Measurements from ENCODE around the gene ZYG11A. TPM values are rescaled to one million over a fixed set of nuclear protein-coding genes. Genes with fewer than 3 reads are reported as not detected.
"Not testable (repeated sequence)": the region's sequence is repeated elsewhere in the genome, so short reads cannot be mapped to it uniquely, and the experiment has no call there.

Gene ZYG11A
- total and polyA plus RNA-seq, 2 donors (not counting 1 experiment from before 2014, with no cell fraction given), result 0.28 to 0.50 TPM

DNA sequence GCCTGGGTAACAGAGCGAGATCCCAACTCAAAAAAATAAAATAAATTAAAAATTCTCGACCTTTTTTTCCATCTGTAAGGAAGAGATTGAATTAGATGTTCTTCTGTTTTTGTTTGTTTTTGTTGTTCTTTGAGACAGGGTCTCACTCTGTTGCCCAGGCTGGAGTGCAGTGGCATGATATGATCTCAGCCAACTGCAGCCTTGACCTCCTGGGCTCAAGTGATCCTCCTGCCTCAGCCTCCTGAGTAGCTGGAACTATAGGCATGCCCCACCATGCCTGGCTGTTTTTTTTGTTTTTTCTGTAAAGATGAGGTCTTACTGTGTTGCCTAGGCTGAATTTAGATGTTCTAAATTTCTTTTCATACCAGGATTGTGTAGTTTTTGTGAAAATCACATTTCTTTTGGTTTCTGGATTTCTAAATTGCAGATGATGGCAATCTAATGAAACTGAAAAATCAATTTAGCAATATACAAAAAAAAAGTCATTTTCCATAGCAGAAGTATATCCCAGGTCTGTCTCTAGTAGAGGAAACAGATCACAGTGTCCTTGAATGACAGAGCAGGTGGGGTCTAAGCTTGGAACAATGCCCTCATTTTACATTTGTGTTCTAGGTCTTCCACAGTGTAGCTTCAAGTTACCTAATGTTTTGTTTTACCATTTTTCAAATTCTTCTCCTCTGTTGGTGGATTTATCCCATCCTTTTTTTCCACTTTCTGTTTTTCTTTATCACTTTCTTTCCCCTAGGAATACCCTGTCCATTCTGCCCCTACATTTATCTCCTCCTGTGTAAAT, 20.3 kb downstream of the ZYG11A start:
- no peak overlapping the region for H3K4me3 ChIP-seq (replicated peaks in 1 of 4; ENCODE audit: control extremely low read depth in 1 of 4, insufficient read depth in 1 of 4, low read depth in 3 of 4, low read length in 4 of 4)
- H3K36me3 ChIP-seq (ENCODE audit: control insufficient read depth, insufficient read depth, low read length), result no peaks in the 10 kb centered on the region
- H3K4me1 ChIP-seq (ENCODE audit: control insufficient read depth, extremely low read depth, insufficient read depth, low read length), result no peaks in the 10 kb centered on the region
- H3K79me2 ChIP-seq (ENCODE audit: control insufficient read depth, insufficient read depth, low read length), result no peaks in the 10 kb centered on the region
- no peaks in the 10 kb centered on the region for H4K20me1 ChIP-seq (ENCODE audit: control insufficient read depth, extremely low read depth, insufficient read depth, low read length)
- no peaks in the 10 kb centered on the region for H3K27me3 ChIP-seq (ENCODE audit: control insufficient read depth, insufficient read depth, low read length)
- H3K9me3 ChIP-seq (ENCODE audit: control insufficient read depth, insufficient read depth, low read depth, low read length), result no peaks in the 10 kb centered on the region
- TF ChIP-seq EZH2 (IDR thresholded peaks at IDR 0.05; ENCODE audit: low read length, missing control alignments), result no peak
- TF ChIP-seq, protein P1, sequence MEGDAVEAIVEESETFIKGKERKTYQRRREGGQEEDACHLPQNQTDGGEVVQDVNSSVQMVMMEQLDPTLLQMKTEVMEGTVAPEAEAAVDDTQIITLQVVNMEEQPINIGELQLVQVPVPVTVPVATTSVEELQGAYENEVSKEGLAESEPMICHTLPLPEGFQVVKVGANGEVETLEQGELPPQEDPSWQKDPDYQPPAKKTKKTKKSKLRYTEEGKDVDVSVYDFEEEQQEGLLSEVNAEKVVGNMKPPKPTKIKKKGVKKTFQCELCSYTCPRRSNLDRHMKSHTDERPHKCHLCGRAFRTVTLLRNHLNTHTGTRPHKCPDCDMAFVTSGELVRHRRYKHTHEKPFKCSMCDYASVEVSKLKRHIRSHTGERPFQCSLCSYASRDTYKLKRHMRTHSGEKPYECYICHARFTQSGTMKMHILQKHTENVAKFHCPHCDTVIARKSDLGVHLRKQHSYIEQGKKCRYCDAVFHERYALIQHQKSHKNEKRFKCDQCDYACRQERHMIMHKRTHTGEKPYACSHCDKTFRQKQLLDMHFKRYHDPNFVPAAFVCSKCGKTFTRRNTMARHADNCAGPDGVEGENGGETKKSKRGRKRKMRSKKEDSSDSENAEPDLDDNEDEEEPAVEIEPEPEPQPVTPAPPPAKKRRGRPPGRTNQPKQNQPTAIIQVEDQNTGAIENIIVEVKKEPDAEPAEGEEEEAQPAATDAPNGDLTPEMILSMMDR (conservative IDR thresholded peaks at IDR 0.05 in 1 of 2, IDR thresholded peaks at IDR 0.05 in 1 of 2; ENCODE audit: low read depth in 1 of 2, low read length in 2 of 2), result no peak
- H3K4me2 ChIP-seq (ENCODE audit: extremely low read depth, insufficient read depth, low read length), result no peak overlapping the region
- DNase-seq (ENCODE audit: low read depth in 2 of 2), result no peak
- no peak overlapping the region for H3K9ac ChIP-seq (ENCODE audit: insufficient read depth, low read length)
- H3K27ac ChIP-seq (ENCODE audit: insufficient read depth, low read length), result no peak overlapping the region
- H2AFZ ChIP-seq (ENCODE audit: low read length), result no peak overlapping the region

DNA sequence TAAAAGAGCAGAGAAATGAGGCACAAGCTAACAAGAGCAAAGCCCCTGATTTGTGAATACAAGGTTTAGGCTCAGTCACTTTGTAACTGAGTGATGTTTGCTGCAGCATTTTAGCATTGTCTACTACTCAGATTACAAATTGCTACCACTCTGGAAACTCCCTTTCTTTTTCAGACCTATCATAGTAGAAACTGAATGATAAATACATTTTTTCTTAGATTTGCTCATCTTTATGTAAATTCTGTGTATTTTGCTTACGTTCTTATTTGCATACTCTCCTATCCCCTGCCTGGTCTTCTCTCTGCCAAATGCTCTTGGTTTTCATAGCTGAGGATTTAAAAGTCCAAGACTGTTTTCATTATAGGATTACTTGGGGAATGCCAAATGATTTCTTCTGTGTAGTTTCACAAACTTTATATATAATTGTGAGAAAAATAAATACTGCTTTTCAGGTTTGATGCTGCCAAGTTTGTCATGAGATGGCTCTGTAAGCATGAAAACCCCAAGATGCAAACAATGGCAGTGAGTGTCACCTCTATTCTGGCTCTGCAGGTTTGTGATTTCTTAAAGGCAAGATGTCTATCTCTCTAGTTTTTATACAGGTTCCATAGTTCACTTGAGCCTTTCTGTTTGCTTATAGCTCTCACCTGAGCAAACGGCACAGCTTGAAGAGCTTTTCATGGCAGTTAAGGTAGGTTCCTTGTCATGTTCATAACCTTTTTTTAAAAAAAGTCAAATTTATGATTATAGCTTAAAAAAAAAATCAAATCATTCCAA, 24.7 kb downstream of the ZYG11A start:
- H3K79me2 ChIP-seq (ENCODE audit: control insufficient read depth, insufficient read depth, low read length), result no peaks in the 10 kb centered on the region
- TF ChIP-seq, protein P1 (conservative IDR thresholded peaks at IDR 0.05 in 1 of 2, IDR thresholded peaks at IDR 0.05 in 1 of 2; ENCODE audit: low read depth in 1 of 2, low read length in 2 of 2), result no peak
- TF ChIP-seq EZH2 (IDR thresholded peaks at IDR 0.05; ENCODE audit: low read length, missing control alignments), result no peak
- H3K4me2 ChIP-seq (ENCODE audit: extremely low read depth, insufficient read depth, low read length), result no peak overlapping the region
- DNase-seq (ENCODE audit: low read depth in 2 of 2), result no peak
- no peak overlapping the region for H3K9ac ChIP-seq (ENCODE audit: insufficient read depth, low read length)
- no peak overlapping the region for H3K4me3 ChIP-seq (replicated peaks in 1 of 4; ENCODE audit: control extremely low read depth in 1 of 4, insufficient read depth in 1 of 4, low read depth in 3 of 4, low read length in 4 of 4)
- no peak overlapping the region for H2AFZ ChIP-seq (ENCODE audit: low read length)
- H3K27ac ChIP-seq (ENCODE audit: insufficient read depth, low read length), result no peak overlapping the region
- no peaks in the 10 kb centered on the region for H4K20me1 ChIP-seq (ENCODE audit: control insufficient read depth, extremely low read depth, insufficient read depth, low read length)
- H3K9me3 ChIP-seq (ENCODE audit: control insufficient read depth, insufficient read depth, low read depth, low read length), result no peaks in the 10 kb centered on the region
- H3K4me1 ChIP-seq (ENCODE audit: control insufficient read depth, extremely low read depth, insufficient read depth, low read length), result no peaks in the 10 kb centered on the region
- H3K27me3 ChIP-seq (ENCODE audit: control insufficient read depth, insufficient read depth, low read length), result no peaks in the 10 kb centered on the region
- H3K36me3 ChIP-seq (ENCODE audit: control insufficient read depth, insufficient read depth, low read length), result no peaks in the 10 kb centered on the region

DNA sequence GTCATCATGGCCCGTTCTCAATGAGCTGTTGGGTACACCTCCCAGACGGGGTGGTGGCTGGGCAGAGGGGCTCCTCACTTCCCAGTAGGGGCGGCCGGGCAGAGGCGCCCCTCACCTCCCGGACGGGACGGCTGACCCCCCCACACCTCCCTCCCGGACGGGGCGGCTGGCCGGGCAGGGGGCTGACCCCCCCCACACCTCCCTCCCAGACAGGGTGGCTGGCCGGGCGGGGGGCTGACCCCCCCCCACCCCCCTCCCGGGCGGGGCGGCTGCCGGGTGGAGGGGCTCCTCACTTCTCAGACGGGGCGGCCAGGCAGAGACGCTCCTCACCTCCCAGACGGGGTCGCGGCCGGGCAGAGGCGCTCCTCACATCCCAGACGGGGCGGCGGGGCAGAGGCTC, 27.2 kb downstream of the ZYG11A start:
- not testable (repeated sequence) for H3K27me3 ChIP-seq (ENCODE audit: control insufficient read depth, insufficient read depth, low read length); H3K36me3 ChIP-seq (ENCODE audit: control insufficient read depth, insufficient read depth, low read length); DNase-seq (ENCODE audit: low read depth in 2 of 2); H3K4me3 ChIP-seq (replicated peaks in 1 of 4; ENCODE audit: control extremely low read depth in 1 of 4, insufficient read depth in 1 of 4, low read depth in 3 of 4, low read length in 4 of 4); H3K9ac ChIP-seq (ENCODE audit: insufficient read depth, low read length); H4K20me1 ChIP-seq (ENCODE audit: control insufficient read depth, extremely low read depth, insufficient read depth, low read length); H3K4me1 ChIP-seq (ENCODE audit: control insufficient read depth, extremely low read depth, insufficient read depth, low read length); H3K79me2 ChIP-seq (ENCODE audit: control insufficient read depth, insufficient read depth, low read length); H2AFZ ChIP-seq (ENCODE audit: low read length); H3K9me3 ChIP-seq (ENCODE audit: control insufficient read depth, insufficient read depth, low read depth, low read length); H3K27ac ChIP-seq (ENCODE audit: insufficient read depth, low read length); H3K4me2 ChIP-seq (ENCODE audit: extremely low read depth, insufficient read depth, low read length)
